ENCODE measurements around the gene CCNE1. TPM values are rescaled to one million over a fixed set of nuclear protein-coding genes. Genes with fewer than 3 reads are reported as not detected.

Gene CCNE1
- total and polyA plus RNA-seq, 9 of the 15 experiments (the other 6 are each of a cell fraction or from before 2014, with no cell fraction given): 6.2 to 41.0 (median 31.6) TPM

GRCh38 chr19:29781386-29782259, 30.2 kb upstream of the CCNE1 start:
- intact Hi-C loops (cut with micrococcal nuclease): no loop called here
- no peaks in the 10 kb centered on the region for H3K79me2 ChIP-seq (ENCODE audit: control insufficient read depth, insufficient read depth, low read length)
- CTCF ChIA-PET (ENCODE audit: low intra/inter-chr PET ratio): interaction anchor here (0.8 kb wide), 1 partner anchor 10 kb away, joined by 4 read pairs; no protein-coding TSS in a partner anchor
- no peak for DNase-seq (ENCODE audit: extremely low read depth in 1 of 4, low spot score in 3 of 4)
- FAIRE-seq: no peak
- H3K4me2 ChIP-seq (ENCODE audit: insufficient read depth, low read length): no peak overlapping the region
- 19% methylated on average over 28 of the region's 33 CpGs for WGBS (ENCODE audit: insufficient coverage, low coverage, missing lambda C conversion rate)
- no peaks in the 10 kb centered on the region for H3K9me1 ChIP-seq (ENCODE audit: control insufficient read depth, insufficient read depth, low read length)
- H4K20me1 ChIP-seq (replicated peaks; ENCODE audit: control insufficient read depth, insufficient read depth, low read length): 0 out of 2 replicates have a peak, but pooled peaks cover 5% of the 10 kb centered on the region
- H3K27me3 ChIP-seq (ENCODE audit: control insufficient read depth in 2 of 2, insufficient read depth in 2 of 2, low read length in 2 of 2): peaks cover 13 to 48% of the 10 kb centered on the region in 2 experiments
- no peak overlapping the region for H3K4me3 ChIP-seq
- TF ChIP-seq HMG20A (CRISPR knock-in tag; conservative IDR thresholded peaks at IDR 0.05) (no peak), CBX2 (IDR thresholded peaks at IDR 0.05; ENCODE audit: insufficient read depth, low read length, poor library complexity, severe bottlenecking) (no peak), SNIP1 (IDR thresholded peaks at IDR 0.05; ENCODE audit: low read depth) (no peak), IFI16 (CRISPR knock-in tag; IDR thresholded peaks at IDR 0.05) (no peak), GABPB2 (CRISPR knock-in tag; conservative IDR thresholded peaks at IDR 0.05) (no peak), ZNF224 (CRISPR knock-in tag; IDR thresholded peaks at IDR 0.05) (no peak), GMEB1 (CRISPR knock-in tag; IDR thresholded peaks at IDR 0.05) (no peak), ZNF239 (CRISPR knock-in tag; IDR thresholded peaks at IDR 0.05) (no peak), ZFP91 (CRISPR knock-in tag; IDR thresholded peaks at IDR 0.05) (no peak), RAD51 (IDR thresholded peaks at IDR 0.05; ENCODE audit: borderline replicate concordance, low read depth) (no peak), CBX8 (IDR thresholded peaks at IDR 0.05; ENCODE audit: borderline replicate concordance, extremely low read depth, low read depth, low read length, poor library complexity, severe bottlenecking) (no peak), NFRKB (IDR thresholded peaks at IDR 0.05; ENCODE audit: low read depth) (no peak), BRCA1 (IDR thresholded peaks at IDR 0.05) (no peak), BRCA1 (CRISPR knock-in tag; IDR thresholded peaks at IDR 0.05) (no peak), TAF15 (IDR thresholded peaks at IDR 0.05; ENCODE audit: low read depth, low read length) (no peak)
- POLR2A ChIA-PET: interaction anchor here (1.1 kb wide), 1 partner anchor 11 kb away, joined by 3 read pairs; no protein-coding TSS in a partner anchor
- no peak overlapping the region for H2AFZ ChIP-seq (ENCODE audit: low read depth, low read length)
- H3K36me3 ChIP-seq (ENCODE audit: control insufficient read depth, insufficient read depth, low read length): no peaks in the 10 kb centered on the region
- H3K27ac ChIP-seq (ENCODE audit: extremely low read depth, low read depth, low read length): no peak overlapping the region
- ATAC-seq: no peak
- BruUV-seq (replicated peaks): no TSS peak
- H3K4me1 ChIP-seq (replicated peaks in 1 of 2; ENCODE audit: control insufficient read depth in 2 of 2, insufficient read depth in 2 of 2, low read length in 2 of 2): peaks cover 0 to 9% of the 10 kb centered on the region in 2 experiments; a peak in 1 of 5 replicates
- H3K9me3 ChIP-seq (replicated peaks; ENCODE audit: control insufficient read depth, insufficient read depth, low read depth, low read length): no peaks in the 10 kb centered on the region
- in situ Hi-C loops (cut with MboI): no loop called here
- peak overlapping the region in 1 of 2 experiments; percentile 39; a peak in 1 of 4 replicates for H3K9ac ChIP-seq (ENCODE audit: insufficient read depth in 1 of 2, low read depth in 2 of 2, low read length in 2 of 2)
